ENCODE measurements around the gene CKS2. TPM values are rescaled to one million over a fixed set of nuclear protein-coding genes. Genes with fewer than 3 reads are reported as not detected.
A peak's percentile ranks its signal among the peaks of the same experiment; 100 is the strongest.
"Not testable (repeated sequence)": the region's sequence is repeated elsewhere in the genome, so short reads cannot be mapped to it uniquely, and the experiment has no call there.

CKS2 gene
- total and polyA plus RNA-seq, 2 experiments from 2014 or later = 512 to 1,783 TPM

- Histone ChIP-seq H2AFZ (no peak overlapping the region), H3K36me3 (ENCODE audit: insufficient read depth) (no peaks in the 10 kb centered on the region), H4K20me1 (replicated peaks; ENCODE audit: insufficient read depth) (no peaks in the 10 kb centered on the region), H3K79me2 (replicated peaks; ENCODE audit: insufficient read depth) (no peaks in the 10 kb centered on the region), H3K9me2 (ENCODE audit: insufficient read depth) (no peaks in the 10 kb centered on the region), H3K27ac (ENCODE audit: low read depth) (no peak overlapping the region), H3F3A (replicated peaks; ENCODE audit: low read depth) (no peaks in the 10 kb centered on the region), H3K27me3 (ENCODE audit: insufficient read depth) (no peaks in the 10 kb centered on the region), H3K4me1 (ENCODE audit: insufficient read depth) (no peaks in the 10 kb centered on the region; the same call in 1 of the 2 replicates), H3K4me2 (no peak overlapping the region), H3K4me3 (no peak overlapping the region)
- no peak overlapping the region for H3K27ac Mint-ChIP-seq
- H3K27me3 Mint-ChIP-seq (ENCODE audit: insufficient read depth, low read depth, poor library complexity) = peaks cover 3% of the 10 kb centered on the region
- peaks cover 6% of the 10 kb centered on the region; the same call in 1 of the 3 replicates for H3K4me1 Mint-ChIP-seq
- ATAC-seq (no peak), DNase-seq (ENCODE audit: low spot score) (no peak)
- no peak overlapping the region for H3K4me3 Mint-ChIP-seq
- H3K9me3 Mint-ChIP-seq = peaks cover 7% of the 10 kb centered on the region
- TF ChIP-seq CREB1 (CRISPR knock-in tag; IDR thresholded peaks at IDR 0.05; ENCODE audit: low read depth) (no peak), EZH2 (IDR thresholded peaks at IDR 0.05; ENCODE audit: low read depth, unreplicated experiment) (no peak), CTCF (conservative IDR thresholded peaks at IDR 0.05; ENCODE audit: low read depth in 2 of 2) (no peak), ZNF331 (CRISPR knock-in tag; IDR thresholded peaks at IDR 0.05; ENCODE audit: low read depth) (no peak), JUNB (IDR thresholded peaks at IDR 0.05; ENCODE audit: unreplicated experiment) (no peak)
- peaks cover 18% of the 10 kb centered on the region for H3K36me3 Mint-ChIP-seq (ENCODE audit: low read depth)
Observed at GRCh38 chr9:89281106-89281505, 29.9 kb upstream of the CKS2 start.

DNA sequence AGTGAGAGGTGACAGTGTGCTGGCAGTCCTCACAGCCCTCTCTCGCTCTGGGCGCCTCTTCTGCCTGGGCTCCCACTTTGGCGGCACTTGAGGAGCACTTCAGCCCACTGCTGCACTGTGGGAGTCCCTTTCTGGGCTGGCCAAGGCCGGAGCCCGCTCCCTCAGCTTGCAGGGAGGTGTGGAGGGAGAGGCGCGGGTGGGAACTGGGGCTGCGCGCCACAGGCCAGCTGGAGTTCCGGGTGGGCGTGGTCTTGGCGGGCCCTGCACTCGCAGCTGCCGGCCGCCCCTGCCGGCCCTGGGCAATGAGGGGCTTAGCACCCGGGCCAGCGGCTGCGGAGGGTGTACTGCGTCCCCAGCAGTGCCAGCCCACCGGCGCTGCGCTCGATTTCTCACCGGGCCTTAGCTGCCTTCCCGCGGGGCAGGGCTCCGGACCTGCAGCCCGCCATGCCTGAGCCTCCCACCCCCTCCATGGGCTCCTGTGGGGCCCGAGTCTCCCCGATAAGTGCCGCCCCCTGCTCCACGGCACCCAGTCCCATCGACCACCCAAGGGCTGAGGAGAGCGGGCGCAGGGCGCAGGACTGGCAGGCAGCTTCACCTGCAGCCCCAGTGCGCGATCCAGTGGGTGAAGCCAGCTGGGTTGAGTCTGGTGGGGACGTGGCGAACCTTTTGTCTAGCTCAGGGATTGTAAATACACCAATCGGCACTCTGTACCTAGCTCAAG, 28.6 kb upstream of the CKS2 start:
- not testable (repeated sequence) for H4K20me1 ChIP-seq (replicated peaks; ENCODE audit: insufficient read depth); H2AFZ ChIP-seq; H3K27me3 Mint-ChIP-seq (ENCODE audit: insufficient read depth, low read depth, poor library complexity); H3K36me3 Mint-ChIP-seq (ENCODE audit: low read depth); H3K9me3 Mint-ChIP-seq; H3K79me2 ChIP-seq (replicated peaks; ENCODE audit: insufficient read depth); H3K9me2 ChIP-seq (ENCODE audit: insufficient read depth); H3K4me2 ChIP-seq; H3K27ac ChIP-seq (ENCODE audit: low read depth); H3K27me3 ChIP-seq (ENCODE audit: insufficient read depth); H3K4me3 ChIP-seq; H3K4me1 ChIP-seq (ENCODE audit: insufficient read depth); H3K4me1 Mint-ChIP-seq; H3K36me3 ChIP-seq (ENCODE audit: insufficient read depth); H3K27ac Mint-ChIP-seq; H3K4me3 Mint-ChIP-seq; H3F3A ChIP-seq (replicated peaks; ENCODE audit: low read depth)
- ATAC-seq (peak; percentile 75), DNase-seq (ENCODE audit: low spot score) (peak; percentile 8)

DNA sequence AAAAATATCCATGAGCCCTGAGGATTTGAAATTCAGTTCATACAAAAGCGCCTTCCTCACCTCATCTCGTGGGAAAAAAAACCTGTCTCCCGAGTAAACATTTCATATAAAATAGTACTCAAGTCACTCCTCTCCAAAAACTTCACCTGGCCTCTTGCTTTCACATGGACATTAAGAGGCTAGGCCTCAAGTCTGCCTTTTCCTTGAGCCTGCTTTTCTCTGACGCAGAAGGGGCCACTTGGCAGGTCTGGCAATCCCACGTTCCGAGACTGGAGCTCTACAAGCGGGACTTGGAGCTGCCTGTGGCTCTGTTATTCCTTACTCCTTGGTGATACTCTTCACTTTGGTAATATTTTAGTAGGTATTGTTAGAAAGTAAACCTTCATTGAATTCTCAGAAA, 26.9 kb upstream of the CKS2 start:
- H3K4me1 Mint-ChIP-seq = peaks cover 3% of the 10 kb centered on the region; the same call in 1 of the 3 replicates
- H3K4me1 ChIP-seq (ENCODE audit: insufficient read depth) = no peaks in the 10 kb centered on the region
- H4K20me1 ChIP-seq (replicated peaks; ENCODE audit: insufficient read depth) = no peaks in the 10 kb centered on the region
- no peaks in the 10 kb centered on the region for H3K9me2 ChIP-seq (ENCODE audit: insufficient read depth)
- peaks cover 8% of the 10 kb centered on the region; the same call in 2 of the 3 replicates for H3K36me3 Mint-ChIP-seq (ENCODE audit: low read depth)
- H3K9me3 Mint-ChIP-seq = no peaks in the 10 kb centered on the region
- H3K27ac ChIP-seq (ENCODE audit: low read depth) = no peak overlapping the region
- DNase-seq (ENCODE audit: low spot score) (no peak), ATAC-seq (no peak)
- no peak overlapping the region for H3K4me3 Mint-ChIP-seq
- no peak overlapping the region for H3K27ac Mint-ChIP-seq
- TF ChIP-seq, protein P1, sequence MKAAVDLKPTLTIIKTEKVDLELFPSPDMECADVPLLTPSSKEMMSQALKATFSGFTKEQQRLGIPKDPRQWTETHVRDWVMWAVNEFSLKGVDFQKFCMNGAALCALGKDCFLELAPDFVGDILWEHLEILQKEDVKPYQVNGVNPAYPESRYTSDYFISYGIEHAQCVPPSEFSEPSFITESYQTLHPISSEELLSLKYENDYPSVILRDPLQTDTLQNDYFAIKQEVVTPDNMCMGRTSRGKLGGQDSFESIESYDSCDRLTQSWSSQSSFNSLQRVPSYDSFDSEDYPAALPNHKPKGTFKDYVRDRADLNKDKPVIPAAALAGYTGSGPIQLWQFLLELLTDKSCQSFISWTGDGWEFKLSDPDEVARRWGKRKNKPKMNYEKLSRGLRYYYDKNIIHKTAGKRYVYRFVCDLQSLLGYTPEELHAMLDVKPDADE (IDR thresholded peaks at IDR 0.05) = no peak
- no peak for TF ChIP-seq NANOG (IDR thresholded peaks at IDR 0.05; ENCODE audit: borderline replicate concordance)
- no peak for TF ChIP-seq POLR2AphosphoS5 (IDR thresholded peaks at IDR 0.05; ENCODE audit: low read depth)
- no peak for TF ChIP-seq CTCF (conservative IDR thresholded peaks at IDR 0.05; ENCODE audit: low read depth in 2 of 2)
- no peak for TF ChIP-seq JUNB (IDR thresholded peaks at IDR 0.05; ENCODE audit: unreplicated experiment)
- H3K27me3 ChIP-seq (ENCODE audit: insufficient read depth) = no peaks in the 10 kb centered on the region
- no peak overlapping the region for H3K4me3 ChIP-seq
- H3K79me2 ChIP-seq (replicated peaks; ENCODE audit: insufficient read depth) = no peaks in the 10 kb centered on the region
- no peaks in the 10 kb centered on the region for H3K36me3 ChIP-seq (ENCODE audit: insufficient read depth)
- H3K4me2 ChIP-seq = no peak overlapping the region
- no peaks in the 10 kb centered on the region for H3F3A ChIP-seq (replicated peaks; ENCODE audit: low read depth)
- H3K27me3 Mint-ChIP-seq (ENCODE audit: insufficient read depth, low read depth, poor library complexity) = peaks cover 5% of the 10 kb centered on the region
- no peak overlapping the region for H2AFZ ChIP-seq
